HG02852 (cell line): Measurements from ENCODE around the gene DGKH.
"Not testable (repeated sequence)": the region's sequence is repeated elsewhere in the genome, so short reads cannot be mapped to it uniquely, and the experiment has no call there.

Experiments
- ATAC-seq: cut with Tn5 transposase; IDR thresholded peaks from one replicate; pipeline ENCODE4 v1.9.1; 2021; ENCODE audit warnings: mild to moderate bottlenecking, moderate library complexity; ENCODE audit not compliant: unreplicated experiment

DGKH gene

DNA sequence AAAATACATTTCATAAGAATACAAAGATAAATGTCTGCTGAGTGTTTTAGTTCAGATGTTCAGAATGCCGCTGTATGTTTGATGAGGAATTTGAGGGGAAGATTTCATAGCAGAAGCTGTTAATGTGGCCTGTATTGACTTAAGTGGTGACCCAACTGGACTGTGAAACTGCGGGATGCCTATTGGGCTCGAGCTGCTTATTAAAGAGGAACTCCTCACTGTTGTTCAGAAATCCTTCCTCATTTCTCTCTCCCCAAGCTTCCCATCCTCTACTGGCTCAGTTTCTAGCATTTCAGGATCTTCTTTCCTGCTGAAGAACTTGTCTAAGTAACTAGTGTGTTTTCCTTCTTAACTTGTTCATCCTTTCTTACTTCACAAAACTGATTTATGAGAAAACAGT, 20.4 kb downstream of the DGKH start:
- no peak for ATAC-seq

DNA sequence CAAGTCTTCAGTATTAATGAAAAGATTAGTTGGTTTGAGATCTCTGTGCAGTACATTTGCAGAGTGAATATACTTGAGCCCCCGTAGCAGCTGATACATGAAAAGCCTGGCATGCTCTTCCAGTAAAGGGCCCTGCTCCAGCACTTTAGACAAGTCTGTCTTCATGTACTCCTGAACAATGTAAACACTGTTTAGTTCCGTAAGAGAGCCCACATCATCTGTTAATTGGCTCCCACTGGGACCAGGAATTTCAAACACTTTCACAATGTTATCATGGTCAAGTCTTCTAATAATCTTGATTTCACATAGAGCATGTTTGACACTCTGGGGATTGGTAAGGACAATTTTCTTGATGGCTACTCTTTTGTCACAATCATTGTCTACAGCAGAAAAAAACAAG, 22.2 kb downstream of the DGKH start:
- not testable (repeated sequence) for ATAC-seq

DNA sequence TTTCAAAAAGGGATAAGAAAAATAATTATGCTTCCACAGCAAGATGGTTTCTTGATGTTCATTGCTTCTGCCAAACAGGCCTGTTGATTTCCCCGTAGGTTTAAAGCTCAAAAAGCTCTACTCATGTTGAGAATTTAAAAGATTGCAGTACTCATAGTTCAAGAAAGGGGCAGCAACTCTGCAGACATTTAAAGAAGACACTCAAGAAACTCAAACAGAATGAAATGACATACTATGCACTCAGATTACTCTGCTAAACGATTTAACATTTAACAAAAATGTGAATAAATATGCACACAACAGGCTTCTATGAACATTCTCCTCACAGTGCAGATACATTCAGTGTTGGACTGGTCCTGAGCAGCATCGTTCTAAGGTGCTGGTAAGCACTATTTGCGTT, 22.7 kb downstream of the DGKH start:
- ATAC-seq = not testable (repeated sequence)

DNA sequence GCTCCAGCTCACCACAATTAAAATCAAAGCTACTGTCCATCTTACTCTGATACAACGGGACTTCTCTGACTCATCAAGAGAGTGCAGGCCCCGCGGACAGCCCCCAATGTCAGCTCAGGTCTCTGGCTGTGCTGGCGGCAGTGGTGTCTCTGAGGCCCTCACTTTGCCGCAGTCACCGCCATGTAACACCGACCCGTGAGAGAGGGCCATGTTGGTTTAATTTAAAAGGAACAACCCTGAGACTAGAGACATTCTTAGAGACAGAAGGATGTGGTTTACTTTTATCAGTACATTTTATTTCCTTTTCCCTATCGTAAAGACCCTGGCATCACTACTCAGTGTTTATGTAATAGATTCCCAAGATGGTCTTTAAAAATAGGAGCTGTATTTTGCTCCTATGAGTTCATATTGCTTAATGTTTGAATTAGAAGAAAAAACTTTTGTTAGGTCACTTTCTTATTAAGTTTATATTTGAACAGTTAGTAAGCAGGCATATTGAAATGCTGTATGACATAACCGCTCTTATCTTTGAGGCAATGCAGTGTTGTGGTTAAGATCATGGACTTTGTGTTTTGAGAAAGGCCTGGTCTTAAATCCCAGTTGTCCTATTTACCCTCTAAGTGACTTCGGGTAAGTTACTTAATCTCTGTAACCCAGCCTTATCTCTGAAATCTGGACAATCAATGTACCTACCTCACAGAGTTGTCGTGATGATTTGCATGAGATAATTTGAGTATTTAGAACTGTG, 23.4 kb downstream of the DGKH start:
- ATAC-seq = no peak

DNA sequence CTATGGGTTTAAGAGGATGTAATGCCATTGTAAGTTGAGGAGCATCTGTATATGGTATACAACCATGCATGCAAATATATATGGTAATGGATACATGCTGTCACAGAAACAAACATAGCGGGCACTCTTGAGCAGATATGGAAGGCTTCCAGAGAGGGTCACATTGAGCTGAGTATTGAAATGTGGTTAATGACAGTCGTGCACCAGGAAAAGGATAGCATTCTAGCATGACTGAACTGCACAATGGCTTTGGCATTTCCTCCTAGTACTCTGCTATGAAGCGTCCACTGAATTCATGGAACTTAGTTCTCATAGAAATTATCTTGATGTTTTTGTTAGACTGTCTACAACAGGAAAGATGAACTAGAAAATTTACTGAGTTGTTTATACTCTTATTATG, 25.2 kb downstream of the DGKH start:
- no peak for ATAC-seq

DNA sequence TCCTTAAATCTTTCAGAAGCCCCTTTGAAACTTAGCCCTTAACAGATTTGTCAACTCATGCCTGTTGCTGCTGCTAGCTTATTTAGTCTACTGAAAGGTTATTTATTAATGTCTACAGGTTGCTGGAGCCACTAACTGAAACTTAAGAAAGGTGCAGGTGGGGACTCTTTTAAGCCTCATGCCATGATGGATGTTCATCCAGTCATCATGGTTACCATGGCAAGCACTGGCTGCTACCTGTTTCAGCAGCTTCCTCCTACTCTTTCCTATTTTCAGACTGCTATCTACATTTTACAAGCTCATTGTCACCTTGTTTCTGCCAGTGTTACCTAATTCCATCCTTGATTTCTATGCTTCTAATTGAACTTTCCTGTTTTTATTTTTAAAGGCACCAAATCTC, 27.1 kb downstream of the DGKH start:
- ATAC-seq = no peak

DNA sequence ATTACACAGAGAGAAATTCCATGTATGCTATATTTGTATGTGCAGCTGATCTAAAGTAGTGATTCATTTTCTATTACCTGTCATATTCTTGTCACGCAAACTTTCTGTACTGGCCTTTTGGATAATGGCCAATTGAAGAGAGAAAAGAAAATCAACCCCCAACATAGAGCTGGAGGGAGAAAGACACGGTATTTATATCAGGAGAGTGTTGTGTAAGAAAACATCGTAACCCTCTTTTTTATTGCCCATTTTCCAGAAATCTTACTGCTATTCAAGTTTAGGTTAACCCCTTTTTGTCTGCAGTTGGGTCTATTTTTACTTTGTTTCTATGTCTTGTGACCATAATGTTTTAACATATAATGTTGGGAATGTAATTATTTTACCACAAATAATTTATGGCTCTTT, 27.9 kb downstream of the DGKH start:
- no peak for ATAC-seq

DNA sequence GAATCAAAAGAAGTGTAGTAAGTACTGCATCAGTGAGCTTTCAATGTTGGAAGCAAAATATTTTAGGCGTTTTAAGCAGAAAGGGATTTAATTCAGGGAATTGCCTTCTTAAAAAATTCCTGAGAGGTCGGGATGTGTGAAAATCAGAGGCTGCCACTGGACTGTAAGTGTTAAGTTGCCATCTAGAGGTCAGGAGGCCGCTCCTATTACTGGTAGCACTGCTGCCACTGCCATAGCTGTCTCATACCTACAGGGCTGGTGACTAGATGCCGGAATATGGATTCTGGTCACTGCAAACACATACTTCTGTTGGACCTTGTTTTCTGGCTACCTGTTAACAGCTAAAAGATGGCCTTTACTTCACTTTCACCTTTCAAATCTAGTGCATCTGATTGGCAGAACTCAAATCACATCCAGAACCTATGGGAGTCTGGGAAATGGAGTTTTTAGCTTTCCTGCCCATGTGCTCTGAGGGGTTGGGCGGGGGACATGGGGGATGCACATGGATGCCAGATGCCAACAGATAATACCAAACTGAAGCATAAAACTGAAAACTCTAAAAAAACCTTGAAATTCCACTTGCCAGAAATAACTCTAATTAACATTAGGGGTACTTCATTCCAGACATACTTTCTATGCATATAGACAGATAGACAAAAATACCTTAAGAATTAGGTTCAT, 29.8 kb downstream of the DGKH start:
- ATAC-seq = no peak

DNA sequence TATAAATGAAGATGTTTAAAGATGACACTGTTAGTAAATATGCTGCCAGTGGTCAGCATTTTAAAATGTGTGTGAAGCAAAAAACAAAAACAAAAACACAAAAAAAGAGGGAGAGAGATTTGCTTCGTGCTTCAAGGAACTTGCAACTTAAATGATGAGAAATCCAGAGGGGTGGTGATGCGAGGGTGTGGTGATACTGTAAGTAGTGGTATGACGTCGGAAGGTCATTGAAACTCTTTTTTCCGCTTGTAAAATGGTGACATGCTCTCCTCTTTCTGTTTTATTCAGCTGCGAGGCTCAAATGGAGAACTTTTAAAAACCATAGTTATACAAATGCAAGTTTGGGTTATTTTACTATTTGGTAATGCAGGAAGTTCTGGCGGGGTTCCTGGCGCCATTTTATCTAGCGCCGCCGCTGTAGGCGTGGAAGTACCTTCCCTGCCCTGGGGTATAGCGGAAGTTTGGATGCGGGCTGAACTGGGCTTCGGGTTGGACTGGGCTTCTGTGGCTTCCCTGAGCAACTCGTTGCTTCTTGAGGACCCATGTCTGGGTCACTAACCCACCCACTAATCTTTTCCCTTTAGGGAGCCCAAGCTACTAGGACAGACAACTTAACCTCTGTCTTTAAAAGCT, 34.8 kb downstream of the DGKH start:
- no peak for ATAC-seq

DNA sequence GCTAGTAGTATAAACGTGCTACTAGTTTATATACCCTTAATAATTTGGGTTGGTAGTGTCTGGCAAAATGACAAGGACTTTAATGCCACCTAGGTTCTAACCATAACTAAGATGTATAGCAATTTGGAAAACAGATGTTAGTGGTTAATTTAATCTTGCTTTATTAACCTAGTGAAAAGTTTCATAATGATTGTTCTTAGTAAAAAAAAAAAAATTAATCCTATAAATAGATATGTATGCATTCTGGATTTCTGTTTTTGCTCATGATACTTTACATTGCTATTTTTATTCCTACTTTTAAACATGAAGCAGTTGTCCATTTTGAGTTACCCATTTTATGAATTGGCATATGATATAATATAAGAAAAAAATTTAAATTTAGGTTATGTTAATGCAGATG, 36.3 kb downstream of the DGKH start:
- ATAC-seq = no peak

DNA sequence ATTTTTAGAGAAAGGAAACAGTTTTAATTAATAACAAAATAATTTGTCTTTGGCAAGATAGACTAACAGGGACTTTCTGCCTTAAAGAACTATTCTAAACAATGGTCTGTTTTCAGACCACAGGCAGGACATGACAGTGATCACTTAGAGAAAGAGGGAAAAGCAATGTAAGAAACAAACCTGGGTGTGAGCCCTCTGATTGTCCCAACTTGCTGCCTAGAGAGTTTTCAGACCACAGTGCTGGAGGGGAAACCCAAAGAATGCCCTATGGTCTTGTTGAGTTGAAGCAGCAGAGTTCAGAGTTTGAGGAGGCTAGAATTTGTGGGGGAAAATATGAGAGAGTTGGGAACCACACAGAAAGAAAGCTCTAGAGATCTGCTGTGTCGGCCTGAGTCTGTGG, 38.1 kb downstream of the DGKH start:
- ATAC-seq = no peak

DNA sequence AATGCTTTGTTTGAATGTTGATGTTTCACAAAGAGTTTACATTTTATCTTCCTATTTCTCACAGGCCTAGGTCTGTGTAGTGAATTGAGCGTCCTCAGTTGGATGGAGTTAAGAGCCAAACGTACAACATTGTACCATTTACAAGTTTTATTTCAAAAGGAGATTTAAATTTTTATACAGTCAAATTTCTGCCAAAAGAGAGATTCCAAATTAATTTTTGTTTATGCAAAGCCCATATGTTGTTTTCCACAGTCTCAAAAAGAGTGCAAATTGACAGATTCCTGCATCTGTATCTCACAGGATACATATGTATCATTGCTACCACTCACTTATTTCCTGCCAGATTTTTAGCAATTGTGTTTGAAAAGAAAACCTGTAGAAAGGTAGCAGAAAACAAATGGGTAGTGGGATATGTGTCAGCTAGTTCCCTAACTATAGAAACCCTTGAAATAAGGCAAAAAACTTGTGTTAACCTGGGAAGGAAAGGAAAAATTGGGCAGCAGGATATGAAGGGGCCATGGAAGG, 46.1 kb downstream of the DGKH start:
- no peak for ATAC-seq

DNA sequence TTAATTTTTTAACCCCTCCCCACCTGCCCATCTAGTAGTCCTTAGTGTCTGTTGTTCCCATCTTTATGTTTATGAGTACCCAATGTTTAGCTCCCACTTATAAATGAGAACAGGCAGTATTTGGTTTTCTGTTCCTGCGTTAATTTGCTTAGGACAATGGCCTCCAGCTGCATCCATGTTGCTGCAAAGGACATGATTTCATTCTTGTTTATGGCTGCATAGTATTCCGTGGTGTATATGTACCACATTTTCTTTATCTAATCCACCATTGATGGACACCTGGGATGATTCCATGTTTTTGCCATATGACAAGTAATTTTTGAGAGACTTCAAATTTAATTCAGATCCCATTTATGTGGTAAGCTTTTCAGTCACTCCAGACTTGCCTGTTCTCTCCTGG, 47.8 kb downstream of the DGKH start:
- not testable (repeated sequence) for ATAC-seq

DNA sequence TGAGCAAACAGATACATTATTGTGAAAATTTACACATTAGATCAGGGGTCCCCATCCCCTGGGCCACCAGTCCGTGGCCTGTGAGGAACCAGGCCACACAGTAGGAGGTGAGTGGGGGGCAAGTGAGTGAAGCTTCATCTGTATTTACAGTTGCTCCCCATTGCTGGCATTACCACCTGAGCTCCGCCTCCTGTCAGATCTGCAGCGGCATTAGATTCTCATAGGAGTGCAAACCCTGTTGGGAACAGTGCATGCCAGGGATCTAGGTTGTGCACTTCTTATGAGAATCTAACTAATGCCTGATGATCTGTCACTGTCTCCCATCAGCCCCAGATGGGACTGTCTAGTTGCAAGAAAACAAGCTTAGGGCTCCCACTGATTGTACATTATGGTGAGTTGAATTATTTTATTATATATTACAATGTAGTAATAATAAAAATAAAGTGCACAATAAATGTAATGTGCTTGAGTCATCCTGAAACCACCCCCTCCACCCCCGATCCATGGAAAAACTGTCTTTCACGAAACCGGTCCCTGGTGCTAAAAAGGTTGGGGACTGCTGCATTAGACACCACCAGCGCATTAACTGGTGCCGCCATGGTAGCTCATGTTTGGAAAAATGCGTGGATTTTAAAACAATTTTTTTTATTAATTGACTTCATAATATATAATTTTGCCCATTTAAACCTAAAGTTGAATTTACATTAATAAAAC, 51.7 kb downstream of the DGKH start:
- no peak for ATAC-seq

DNA sequence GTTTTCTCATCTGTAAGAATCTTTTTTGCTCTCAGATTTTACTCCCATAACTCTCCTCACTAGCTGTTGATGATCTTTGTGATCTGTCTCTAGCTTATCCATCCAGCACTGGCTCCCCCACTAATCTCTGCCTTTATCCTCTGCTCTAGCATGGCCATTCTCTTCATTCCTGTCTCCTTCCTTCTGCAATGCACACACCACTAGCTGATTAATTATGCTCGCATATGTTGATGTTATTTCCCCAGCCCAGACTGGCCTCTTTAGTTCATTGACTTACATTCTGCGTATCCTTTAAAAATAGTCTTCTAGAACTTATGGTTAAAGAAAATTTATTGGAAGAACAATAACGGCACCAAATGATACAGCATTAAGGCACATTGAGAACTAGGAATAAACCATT, 52.5 kb downstream of the DGKH start:
- ATAC-seq = no peak

DNA sequence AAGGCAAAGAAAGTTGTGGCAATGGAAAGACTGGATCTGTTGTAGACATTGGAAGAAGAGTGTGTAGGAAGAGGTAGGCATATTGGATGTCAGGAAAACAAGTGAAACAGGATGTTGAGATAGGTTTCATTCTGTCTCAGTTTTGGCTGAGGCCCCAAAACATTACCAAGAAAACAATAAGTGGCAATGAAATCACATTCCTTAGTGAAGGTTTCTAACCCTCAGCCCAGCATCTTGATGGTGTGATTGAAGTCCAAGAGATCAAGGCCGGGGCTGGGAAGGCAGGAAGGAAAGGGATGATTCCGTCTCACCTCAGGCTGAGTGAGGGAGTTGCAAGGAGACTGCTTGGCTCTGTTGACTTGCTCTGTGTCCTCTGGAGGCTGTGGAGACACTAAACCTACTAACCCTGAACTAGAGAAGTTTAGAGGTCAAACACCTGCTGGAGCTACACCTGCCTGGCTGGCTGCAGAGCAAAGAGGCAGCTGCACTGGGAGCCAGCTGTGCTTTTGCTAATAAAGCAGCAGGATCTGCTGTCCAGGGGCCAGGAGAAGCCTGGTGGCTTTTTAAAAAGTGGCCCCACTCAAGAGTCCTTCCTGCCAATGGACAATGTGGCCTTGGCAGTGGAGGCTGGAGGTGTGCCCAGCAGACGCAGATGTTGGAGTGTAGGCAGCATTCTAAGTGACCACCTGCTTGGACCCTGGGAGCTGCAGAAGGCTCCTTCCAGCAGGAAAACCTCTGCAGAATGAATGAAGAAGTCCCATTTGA, 53.6 kb downstream of the DGKH start:
- no peak for ATAC-seq

DNA sequence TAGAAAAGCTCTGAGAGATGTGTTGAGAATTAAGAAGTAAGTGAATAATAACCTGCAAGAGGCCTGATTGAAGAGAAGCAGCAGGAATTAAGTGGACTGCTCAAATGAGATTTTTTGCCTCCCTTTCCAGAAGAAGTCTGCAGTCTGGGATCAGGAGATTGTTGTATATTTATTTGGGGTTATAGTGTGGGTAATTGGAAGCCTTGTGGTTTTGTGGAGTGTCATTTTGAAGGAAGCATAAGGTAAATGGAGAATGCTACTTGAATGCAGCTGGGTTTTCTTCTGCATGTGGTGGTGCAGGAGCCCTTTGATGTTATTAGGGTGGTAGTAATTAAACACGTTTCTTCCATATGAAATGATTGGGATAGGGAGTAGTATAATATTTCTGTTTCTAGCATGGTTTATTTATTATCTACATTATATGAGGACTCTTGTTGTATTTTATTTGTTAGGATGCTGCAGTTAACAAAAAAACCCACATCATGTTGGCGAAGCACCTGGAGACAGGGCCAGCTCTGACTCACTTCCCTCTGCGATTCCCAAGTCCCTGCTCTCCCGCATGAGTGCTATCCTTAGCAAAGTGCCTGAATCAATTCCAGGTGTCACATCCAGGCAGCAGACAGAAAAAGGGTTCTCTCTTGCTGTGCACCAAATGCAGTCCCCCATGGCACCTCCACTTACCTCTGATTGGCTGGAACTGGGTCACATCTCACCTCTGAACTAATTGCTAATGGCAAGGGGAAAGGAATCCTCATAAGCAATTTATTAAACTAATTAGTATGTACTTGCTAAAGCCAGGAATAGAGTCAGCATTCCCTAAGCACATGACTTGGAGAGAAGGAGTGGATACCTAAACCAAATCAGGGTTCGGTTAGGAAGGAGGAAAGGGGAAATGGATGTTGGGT, 54.8 kb downstream of the DGKH start:
- no peak for ATAC-seq

DNA sequence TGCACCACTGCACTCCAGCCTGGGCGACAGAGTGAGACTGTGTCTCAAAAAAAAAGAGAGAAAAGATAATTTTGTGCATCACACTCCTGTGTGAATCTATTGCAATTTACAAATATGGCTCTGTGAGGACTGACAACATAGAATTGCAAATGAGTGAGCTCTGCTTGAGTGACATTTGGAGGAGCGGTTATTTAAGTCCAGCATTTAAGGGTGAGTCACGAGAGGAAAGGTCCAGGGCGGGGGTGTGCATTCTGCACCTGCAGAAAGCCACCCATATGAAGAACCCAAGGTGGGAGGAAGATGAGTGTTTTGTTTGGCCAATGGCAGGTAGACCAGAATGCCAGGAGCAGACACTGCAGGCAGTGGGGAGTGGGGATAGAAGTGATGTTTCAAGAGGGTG, 58.5 kb downstream of the DGKH start:
- ATAC-seq = no peak

DNA sequence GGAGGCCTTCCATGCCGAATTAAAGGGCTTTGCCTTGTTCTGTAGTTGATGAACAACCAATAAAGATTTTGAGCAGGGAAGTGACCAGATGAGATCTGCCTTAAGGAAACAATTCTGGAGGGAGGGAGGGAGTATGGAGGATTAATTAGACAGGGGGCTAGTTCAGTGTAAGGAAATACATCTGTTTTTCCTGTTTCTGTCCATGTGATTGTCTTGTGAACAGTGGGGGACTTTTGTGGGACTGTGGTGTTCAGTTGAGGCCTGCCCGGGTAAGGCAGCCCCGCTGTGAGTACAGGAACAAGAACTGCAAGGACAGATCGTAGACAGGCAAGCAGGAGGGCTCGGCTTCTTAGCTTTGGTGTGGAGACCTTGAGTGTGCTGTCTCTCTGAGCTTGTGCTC, 59.0 kb downstream of the DGKH start:
- no peak for ATAC-seq

DNA sequence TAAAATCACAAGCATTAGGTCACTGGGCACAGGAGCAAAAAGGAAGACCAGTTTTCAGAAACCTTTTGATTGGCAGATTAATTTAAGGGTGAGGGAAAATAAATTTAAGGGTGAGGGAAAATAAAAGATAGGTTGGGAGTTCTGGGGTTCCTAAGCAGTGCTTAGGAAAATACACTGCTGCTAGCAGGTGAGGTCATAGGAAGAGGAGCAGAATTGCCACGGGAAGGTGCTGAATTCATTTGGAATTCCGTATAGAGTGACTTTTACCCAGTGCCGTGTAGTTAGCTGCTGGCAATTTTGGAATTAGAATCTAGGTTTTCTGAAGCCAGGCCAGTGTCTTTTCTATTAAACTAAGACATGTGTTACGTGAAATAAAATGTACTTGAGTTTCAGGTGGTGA, 59.8 kb downstream of the DGKH start:
- ATAC-seq = no peak
